ENCODE measurements around the gene ARRDC2. TPM values are rescaled to one million over a fixed set of nuclear protein-coding genes. Genes with fewer than 3 reads are reported as not detected.

ARRDC2 gene
- total RNA-seq, 1 donor from 2014 or later: 2.6 TPM

DNA sequence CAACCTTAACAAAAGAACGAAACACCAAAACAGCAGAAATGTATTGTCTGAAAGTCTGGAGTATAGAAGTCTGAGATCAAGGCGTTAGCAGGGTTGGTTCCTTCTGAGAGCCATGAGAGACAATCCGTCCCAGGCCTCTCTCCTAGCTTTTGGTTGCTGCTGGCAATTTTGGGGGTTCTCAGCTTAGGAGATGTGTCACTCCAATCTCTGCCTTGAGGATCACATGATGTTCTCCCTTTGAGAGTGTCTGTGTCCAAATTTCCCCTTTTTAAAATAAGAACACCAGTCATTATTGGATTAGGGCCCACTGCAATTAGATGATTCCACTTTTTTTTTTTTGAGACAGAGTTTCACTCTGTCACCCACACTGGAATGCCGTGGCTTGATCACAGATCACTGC is 30.9 kb upstream of the ARRDC2 start:
- H3K27ac ChIP-seq (ENCODE audit: low read depth, low read length): no peak overlapping the region
- no peaks in the 10 kb centered on the region for H3K4me1 ChIP-seq (ENCODE audit: insufficient read depth, low read length)
- H2AFZ ChIP-seq (ENCODE audit: low read depth, low read length): no peak overlapping the region
- no peaks in the 10 kb centered on the region for H3K9me3 ChIP-seq (ENCODE audit: insufficient read depth, low read depth, low read length)
- no peak overlapping the region for H3K4me2 ChIP-seq (ENCODE audit: low read length)
- H3K9me3 Mint-ChIP-seq (ENCODE audit: unreplicated experiment): no peaks in the 10 kb centered on the region
- FAIRE-seq: no peak
- no peak overlapping the region for H3K4me3 ChIP-seq (ENCODE audit: insufficient read depth, low read depth, low read length)
- no peaks in the 10 kb centered on the region for H3K79me2 ChIP-seq (ENCODE audit: insufficient read depth, low read length)
- H3K4me1 Mint-ChIP-seq (ENCODE audit: low read depth, unreplicated experiment): no peaks in the 10 kb centered on the region
- no peak for TF ChIP-seq EZH2 (IDR thresholded peaks at IDR 0.05; ENCODE audit: insufficient read depth, low read length)
- TF ChIP-seq, protein P1, sequence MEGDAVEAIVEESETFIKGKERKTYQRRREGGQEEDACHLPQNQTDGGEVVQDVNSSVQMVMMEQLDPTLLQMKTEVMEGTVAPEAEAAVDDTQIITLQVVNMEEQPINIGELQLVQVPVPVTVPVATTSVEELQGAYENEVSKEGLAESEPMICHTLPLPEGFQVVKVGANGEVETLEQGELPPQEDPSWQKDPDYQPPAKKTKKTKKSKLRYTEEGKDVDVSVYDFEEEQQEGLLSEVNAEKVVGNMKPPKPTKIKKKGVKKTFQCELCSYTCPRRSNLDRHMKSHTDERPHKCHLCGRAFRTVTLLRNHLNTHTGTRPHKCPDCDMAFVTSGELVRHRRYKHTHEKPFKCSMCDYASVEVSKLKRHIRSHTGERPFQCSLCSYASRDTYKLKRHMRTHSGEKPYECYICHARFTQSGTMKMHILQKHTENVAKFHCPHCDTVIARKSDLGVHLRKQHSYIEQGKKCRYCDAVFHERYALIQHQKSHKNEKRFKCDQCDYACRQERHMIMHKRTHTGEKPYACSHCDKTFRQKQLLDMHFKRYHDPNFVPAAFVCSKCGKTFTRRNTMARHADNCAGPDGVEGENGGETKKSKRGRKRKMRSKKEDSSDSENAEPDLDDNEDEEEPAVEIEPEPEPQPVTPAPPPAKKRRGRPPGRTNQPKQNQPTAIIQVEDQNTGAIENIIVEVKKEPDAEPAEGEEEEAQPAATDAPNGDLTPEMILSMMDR (IDR thresholded peaks at IDR 0.05; ENCODE audit: insufficient read depth, low read depth, low read length): no peak
- H3K27me3 Mint-ChIP-seq (ENCODE audit: low read depth, unreplicated experiment): peaks cover 13% of the 10 kb centered on the region
- H3K4me3 Mint-ChIP-seq (ENCODE audit: unreplicated experiment): no peak overlapping the region
- peaks cover 6% of the 10 kb centered on the region for H3K27me3 ChIP-seq (ENCODE audit: insufficient read depth, low read length)
- H3K27ac Mint-ChIP-seq (ENCODE audit: unreplicated experiment): no peak overlapping the region
- no peaks in the 10 kb centered on the region for H3K36me3 Mint-ChIP-seq (ENCODE audit: low read depth, unreplicated experiment)
- H4K20me1 ChIP-seq (ENCODE audit: insufficient read depth, low read length): no peaks in the 10 kb centered on the region
- no peak overlapping the region for H3K9ac ChIP-seq (ENCODE audit: low read length)
- H3K36me3 ChIP-seq (ENCODE audit: insufficient read depth, low read length): no peaks in the 10 kb centered on the region
- no peak for DNase-seq (ENCODE audit: low read depth)

GRCh38 chr19:17977488-17977887 is 30.5 kb upstream of the ARRDC2 start:
- H3K9ac ChIP-seq (ENCODE audit: low read length): no peak overlapping the region
- H3K4me1 ChIP-seq (ENCODE audit: insufficient read depth, low read length): no peaks in the 10 kb centered on the region
- no peak for FAIRE-seq
- peaks cover 4% of the 10 kb centered on the region for H3K27me3 ChIP-seq (ENCODE audit: insufficient read depth, low read length)
- no peaks in the 10 kb centered on the region for H3K79me2 ChIP-seq (ENCODE audit: insufficient read depth, low read length)
- no peaks in the 10 kb centered on the region for H3K36me3 Mint-ChIP-seq (ENCODE audit: low read depth, unreplicated experiment)
- peaks cover 10% of the 10 kb centered on the region for H3K27me3 Mint-ChIP-seq (ENCODE audit: low read depth, unreplicated experiment)
- no peaks in the 10 kb centered on the region for H3K9me3 Mint-ChIP-seq (ENCODE audit: unreplicated experiment)
- TF ChIP-seq, protein P1 (IDR thresholded peaks at IDR 0.05; ENCODE audit: insufficient read depth, low read depth, low read length): no peak
- TF ChIP-seq EZH2 (IDR thresholded peaks at IDR 0.05; ENCODE audit: insufficient read depth, low read length): no peak
- H2AFZ ChIP-seq (ENCODE audit: low read depth, low read length): no peak overlapping the region
- H3K4me2 ChIP-seq (ENCODE audit: low read length): no peak overlapping the region
- peak overlapping the region; percentile 20 for H3K4me3 Mint-ChIP-seq (ENCODE audit: unreplicated experiment)
- H3K4me3 ChIP-seq (ENCODE audit: insufficient read depth, low read depth, low read length): no peak overlapping the region
- no peaks in the 10 kb centered on the region for H3K36me3 ChIP-seq (ENCODE audit: insufficient read depth, low read length)
- H3K27ac Mint-ChIP-seq (ENCODE audit: unreplicated experiment): no peak overlapping the region
- no peaks in the 10 kb centered on the region for H3K4me1 Mint-ChIP-seq (ENCODE audit: low read depth, unreplicated experiment)
- no peak overlapping the region for H3K27ac ChIP-seq (ENCODE audit: low read depth, low read length)
- H3K9me3 ChIP-seq (ENCODE audit: insufficient read depth, low read depth, low read length): no peaks in the 10 kb centered on the region
- no peaks in the 10 kb centered on the region for H4K20me1 ChIP-seq (ENCODE audit: insufficient read depth, low read length)
- DNase-seq (ENCODE audit: low read depth): no peak

DNA sequence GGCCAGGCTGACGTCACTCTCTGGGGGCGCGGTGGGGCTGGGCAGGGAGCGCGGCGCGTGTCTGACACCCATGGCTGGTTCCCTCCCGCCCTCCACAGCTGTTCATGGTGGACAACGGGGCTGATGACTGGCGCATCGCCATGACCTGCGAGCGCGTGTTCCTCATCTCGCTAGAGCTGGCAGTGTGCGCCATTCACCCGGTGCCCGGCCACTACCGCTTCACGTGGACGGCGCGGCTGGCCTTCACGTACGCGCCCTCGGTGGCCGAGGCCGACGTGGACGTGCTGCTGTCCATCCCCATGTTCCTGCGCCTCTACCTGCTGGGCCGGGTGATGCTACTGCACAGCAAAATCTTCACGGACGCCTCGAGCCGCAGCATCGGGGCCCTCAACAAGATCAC is 26.4 kb upstream of the ARRDC2 start:
- H3K9ac ChIP-seq (ENCODE audit: low read length): no peak overlapping the region
- H3K36me3 ChIP-seq (ENCODE audit: insufficient read depth, low read length): no peaks in the 10 kb centered on the region
- H3K4me1 ChIP-seq (ENCODE audit: insufficient read depth, low read length): no peaks in the 10 kb centered on the region
- no peaks in the 10 kb centered on the region for H3K79me2 ChIP-seq (ENCODE audit: insufficient read depth, low read length)
- FAIRE-seq (no peak), DNase-seq (ENCODE audit: low read depth) (no peak)
- no peaks in the 10 kb centered on the region for H4K20me1 ChIP-seq (ENCODE audit: insufficient read depth, low read length)
- H3K27ac ChIP-seq (ENCODE audit: low read depth, low read length): no peak overlapping the region
- peaks cover 1% of the 10 kb centered on the region for H3K9me3 Mint-ChIP-seq (ENCODE audit: unreplicated experiment)
- no peak overlapping the region for H3K4me3 ChIP-seq (ENCODE audit: insufficient read depth, low read depth, low read length)
- H2AFZ ChIP-seq (ENCODE audit: low read depth, low read length): no peak overlapping the region
- peaks cover 10% of the 10 kb centered on the region for H3K27me3 Mint-ChIP-seq (ENCODE audit: low read depth, unreplicated experiment)
- H3K9me3 ChIP-seq (ENCODE audit: insufficient read depth, low read depth, low read length): no peaks in the 10 kb centered on the region
- TF ChIP-seq, protein P1 (IDR thresholded peaks at IDR 0.05; ENCODE audit: insufficient read depth, low read depth, low read length): no peak
- no peak for TF ChIP-seq EZH2 (IDR thresholded peaks at IDR 0.05; ENCODE audit: insufficient read depth, low read length)
- no peaks in the 10 kb centered on the region for H3K36me3 Mint-ChIP-seq (ENCODE audit: low read depth, unreplicated experiment)
- H3K27me3 ChIP-seq (ENCODE audit: insufficient read depth, low read length): peaks cover 2% of the 10 kb centered on the region
- no peak overlapping the region for H3K4me3 Mint-ChIP-seq (ENCODE audit: unreplicated experiment)
- H3K4me1 Mint-ChIP-seq (ENCODE audit: low read depth, unreplicated experiment): no peaks in the 10 kb centered on the region
- H3K27ac Mint-ChIP-seq (ENCODE audit: unreplicated experiment): no peak overlapping the region
- H3K4me2 ChIP-seq (ENCODE audit: low read length): no peak overlapping the region

Data from astrocyte (in vitro differentiated cells and primary cell).